WTC11 (cell line): ENCODE data around the gene TEX11. TPM values are rescaled to one million over a fixed set of nuclear protein-coding genes. Genes with fewer than 3 reads are reported as not detected.

Source experiments
- ATAC-seq: fragments of 200-7000 bp; cut with Tn5 transposase; 2 replicates; pipeline ENCODE4 v1.10.0; 2021; ENCODE audit warnings: mild to moderate bottlenecking, moderate library complexity
- CTCF ChIA-PET: fragments of 300-600 bp; sonication (Branson Sonifier 250); formaldehyde crosslinking; loops from one replicate; lab custom pipeline; 2021; ENCODE audit warnings: antibody characterized with exemption; lab: Charles Lee
- POLR2A ChIA-PET: fragments of 350-600 bp; sonication (Branson Sonifier 250); formaldehyde crosslinking; loops from one replicate; lab custom pipeline; 2021; ENCODE audit warnings: antibody characterized with exemption; lab: Charles Lee
- DNase-seq: peaks from one replicate; pipeline ENCODE4 v3.0.0; 2021; ENCODE audit warnings: low spot score
- H3K27ac Mint-ChIP-seq: 2 replicates; pipeline ENCODE4 v1.8.0; 2021; ENCODE audit warnings: mixed read lengths
- H3K27me3 Mint-ChIP-seq: 2 replicates; pipeline ENCODE4 v1.8.0; 2021; ENCODE audit warnings: low read depth, mild to moderate bottlenecking, moderate library complexity, mixed read lengths
- H3K36me3 Mint-ChIP-seq: 2 replicates; pipeline ENCODE4 v1.8.0; 2021; ENCODE audit warnings: mixed read lengths
- H3K4me1 Mint-ChIP-seq: 2 replicates; pipeline ENCODE4 v1.8.0; 2022; ENCODE audit warnings: mixed read lengths
- H3K4me3 Mint-ChIP-seq: 2 replicates; pipeline ENCODE4 v1.8.0; 2021; ENCODE audit warnings: mild to moderate bottlenecking, moderate library complexity, mixed read lengths
- H3K9me3 Mint-ChIP-seq: 2 replicates; pipeline ENCODE4 v1.8.0; 2021; ENCODE audit warnings: mixed read lengths
- CREM ChIP-seq: sonication (generic); formaldehyde crosslinking; IDR thresholded peaks from 2 replicates; pipeline ENCODE4 v1.8.1; 2022; ENCODE audit warnings: mild to moderate bottlenecking, missing genetic modification reagents, moderate library complexity
- E2F1 ChIP-seq: sonication (generic); formaldehyde crosslinking; IDR thresholded peaks from 2 replicates; pipeline ENCODE4 v1.8.0; 2022; ENCODE audit warnings: mild to moderate bottlenecking, missing genetic modification reagents
- E2F5 ChIP-seq: sonication (generic); formaldehyde crosslinking; IDR thresholded peaks from 2 replicates; pipeline ENCODE4 v1.8.1; 2022; ENCODE audit warnings: mild to moderate bottlenecking, moderate library complexity, missing genetic modification reagents
- EMX1 ChIP-seq: fragments of 250-450 bp; sonication (Bioruptor Pico); IDR thresholded peaks from 2 replicates; pipeline ENCODE4 v1.8.0; 2021; ENCODE audit warnings: mild to moderate bottlenecking
- IRF1 ChIP-seq: sonication (generic); formaldehyde crosslinking; IDR thresholded peaks from 2 replicates; pipeline ENCODE4 v1.8.0; 2023; ENCODE audit warnings: missing genetic modification reagents
- IRF2 ChIP-seq: sonication (generic); formaldehyde crosslinking; IDR thresholded peaks from 2 replicates; pipeline ENCODE4 v1.8.0; 2022; ENCODE audit warnings: low read depth, missing genetic modification reagents, borderline replicate concordance
- NFE2L1 ChIP-seq: sonication (generic); formaldehyde crosslinking; IDR thresholded peaks from 2 replicates; pipeline ENCODE4 v1.8.1; 2023; ENCODE audit warnings: missing genetic modification reagents
- NFYB ChIP-seq: sonication (generic); formaldehyde crosslinking; conservative IDR thresholded peaks from 2 replicates; pipeline ENCODE4 v1.8.0; 2022; ENCODE audit warnings: low read depth, missing genetic modification reagents
- PRRX2 ChIP-seq: fragments of 250-450 bp; sonication (Bioruptor Pico); IDR thresholded peaks from 2 replicates; pipeline ENCODE4 v1.8.0; 2021; ENCODE audit warnings: mild to moderate bottlenecking
- RELA ChIP-seq: sonication (generic); formaldehyde crosslinking; IDR thresholded peaks from 2 replicates; pipeline ENCODE4 v1.8.1; 2022; ENCODE audit warnings: missing genetic modification reagents, mild to moderate bottlenecking, borderline replicate concordance
- USF2 ChIP-seq: sonication (generic); formaldehyde crosslinking; IDR thresholded peaks from 2 replicates; pipeline ENCODE4 v1.8.1; 2023; ENCODE audit warnings: mild to moderate bottlenecking, missing genetic modification reagents, moderate library complexity
- ZBTB21 ChIP-seq: sonication (generic); formaldehyde crosslinking; IDR thresholded peaks from 2 replicates; pipeline ENCODE4 v1.8.1; 2023; ENCODE audit warnings: mild to moderate bottlenecking, missing genetic modification reagents, borderline replicate concordance
- ZNF232 ChIP-seq: sonication (generic); formaldehyde crosslinking; IDR thresholded peaks from 2 replicates; pipeline ENCODE4 v1.8.0; 2022; ENCODE audit warnings: mild to moderate bottlenecking, missing genetic modification reagents
- ZNF263 ChIP-seq: sonication (generic); formaldehyde crosslinking; IDR thresholded peaks from 2 replicates; pipeline ENCODE4 v1.8.1; 2022; ENCODE audit warnings: low read depth, mild to moderate bottlenecking, moderate library complexity, missing genetic modification reagents
- ZNF423 ChIP-seq: fragments of 250-450 bp; sonication (Bioruptor Pico); IDR thresholded peaks from 2 replicates; pipeline ENCODE4 v2.1.2; 2022; ENCODE audit warnings: mild to moderate bottlenecking, moderate library complexity
- total RNA-seq: library from RNA; stranded (reverse); gene quantifications from 3 replicates; pipeline ENCODE4 v1.2.3, GENCODE V29; 2021
- TF ChIP-seq, protein P1 (sequence below): fragments of 250-450 bp; sonication (Bioruptor Pico); IDR thresholded peaks from 2 replicates; pipeline ENCODE4 v1.9.0; 2021; ENCODE audit warnings: mild to moderate bottlenecking
- TF ChIP-seq, protein P2 (sequence below): fragments of 200-600 bp; IDR thresholded peaks from 2 replicates; pipeline ENCODE4 v1.8.0; 2022; ENCODE audit warnings: antibody characterized with exemption
- TF ChIP-seq, protein P3 (sequence below): sonication (generic); formaldehyde crosslinking; IDR thresholded peaks from 2 replicates; pipeline ENCODE4 v1.8.0; 2022; ENCODE audit warnings: mild to moderate bottlenecking, missing genetic modification reagents
- TF ChIP-seq, protein P4 (sequence below): sonication (generic); formaldehyde crosslinking; IDR thresholded peaks from 2 replicates; pipeline ENCODE4 v1.8.0; 2022; ENCODE audit warnings: missing genetic modification reagents

Gene TEX11
- total RNA-seq, 1 experiment from 2014 or later: 0.31 TPM

DNA sequence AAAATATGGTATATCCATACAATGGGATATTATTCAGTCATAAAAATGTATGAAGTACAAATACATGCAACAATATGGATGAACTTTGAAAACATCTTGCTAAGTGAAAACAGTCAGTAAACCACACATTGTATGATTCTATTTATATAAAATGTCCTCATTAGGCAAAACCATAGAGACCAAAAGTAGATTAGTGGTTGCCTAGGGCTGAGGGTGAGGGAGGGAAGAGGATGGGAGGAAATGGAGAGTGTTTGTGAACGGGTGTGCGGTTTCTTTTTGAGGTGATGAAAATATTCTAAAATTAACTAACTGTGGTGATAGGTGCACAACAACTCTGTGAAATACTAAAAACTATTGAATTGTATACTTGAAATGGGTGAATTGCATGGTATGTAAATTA lies 29.6 kb downstream of the TEX11 start:
- H3K9me3 Mint-ChIP-seq: no peaks in the 10 kb centered on the region
- H3K4me3 Mint-ChIP-seq: no peak overlapping the region
- ChIA-PET CTCF (no interaction called here), POLR2A (no interaction called here)
- no peaks in the 10 kb centered on the region for H3K27me3 Mint-ChIP-seq
- no peak for TF ChIP-seq USF2 (CRISPR knock-in tag)
- TF ChIP-seq E2F1 (CRISPR knock-in tag): no peak
- TF ChIP-seq IRF1 (CRISPR knock-in tag): no peak
- no peak for TF ChIP-seq IRF2
- no peak for TF ChIP-seq RELA (CRISPR knock-in tag)
- TF ChIP-seq NFYB (CRISPR knock-in tag): no peak
- no peak for TF ChIP-seq CREM (CRISPR knock-in tag)
- TF ChIP-seq, protein P1, sequence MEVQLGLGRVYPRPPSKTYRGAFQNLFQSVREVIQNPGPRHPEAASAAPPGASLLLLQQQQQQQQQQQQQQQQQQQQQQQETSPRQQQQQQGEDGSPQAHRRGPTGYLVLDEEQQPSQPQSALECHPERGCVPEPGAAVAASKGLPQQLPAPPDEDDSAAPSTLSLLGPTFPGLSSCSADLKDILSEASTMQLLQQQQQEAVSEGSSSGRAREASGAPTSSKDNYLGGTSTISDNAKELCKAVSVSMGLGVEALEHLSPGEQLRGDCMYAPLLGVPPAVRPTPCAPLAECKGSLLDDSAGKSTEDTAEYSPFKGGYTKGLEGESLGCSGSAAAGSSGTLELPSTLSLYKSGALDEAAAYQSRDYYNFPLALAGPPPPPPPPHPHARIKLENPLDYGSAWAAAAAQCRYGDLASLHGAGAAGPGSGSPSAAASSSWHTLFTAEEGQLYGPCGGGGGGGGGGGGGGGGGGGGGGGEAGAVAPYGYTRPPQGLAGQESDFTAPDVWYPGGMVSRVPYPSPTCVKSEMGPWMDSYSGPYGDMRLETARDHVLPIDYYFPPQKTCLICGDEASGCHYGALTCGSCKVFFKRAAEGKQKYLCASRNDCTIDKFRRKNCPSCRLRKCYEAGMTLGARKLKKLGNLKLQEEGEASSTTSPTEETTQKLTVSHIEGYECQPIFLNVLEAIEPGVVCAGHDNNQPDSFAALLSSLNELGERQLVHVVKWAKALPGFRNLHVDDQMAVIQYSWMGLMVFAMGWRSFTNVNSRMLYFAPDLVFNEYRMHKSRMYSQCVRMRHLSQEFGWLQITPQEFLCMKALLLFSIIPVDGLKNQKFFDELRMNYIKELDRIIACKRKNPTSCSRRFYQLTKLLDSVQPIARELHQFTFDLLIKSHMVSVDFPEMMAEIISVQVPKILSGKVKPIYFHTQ (CRISPR knock-in tag): no peak
- TF ChIP-seq, protein P2, sequence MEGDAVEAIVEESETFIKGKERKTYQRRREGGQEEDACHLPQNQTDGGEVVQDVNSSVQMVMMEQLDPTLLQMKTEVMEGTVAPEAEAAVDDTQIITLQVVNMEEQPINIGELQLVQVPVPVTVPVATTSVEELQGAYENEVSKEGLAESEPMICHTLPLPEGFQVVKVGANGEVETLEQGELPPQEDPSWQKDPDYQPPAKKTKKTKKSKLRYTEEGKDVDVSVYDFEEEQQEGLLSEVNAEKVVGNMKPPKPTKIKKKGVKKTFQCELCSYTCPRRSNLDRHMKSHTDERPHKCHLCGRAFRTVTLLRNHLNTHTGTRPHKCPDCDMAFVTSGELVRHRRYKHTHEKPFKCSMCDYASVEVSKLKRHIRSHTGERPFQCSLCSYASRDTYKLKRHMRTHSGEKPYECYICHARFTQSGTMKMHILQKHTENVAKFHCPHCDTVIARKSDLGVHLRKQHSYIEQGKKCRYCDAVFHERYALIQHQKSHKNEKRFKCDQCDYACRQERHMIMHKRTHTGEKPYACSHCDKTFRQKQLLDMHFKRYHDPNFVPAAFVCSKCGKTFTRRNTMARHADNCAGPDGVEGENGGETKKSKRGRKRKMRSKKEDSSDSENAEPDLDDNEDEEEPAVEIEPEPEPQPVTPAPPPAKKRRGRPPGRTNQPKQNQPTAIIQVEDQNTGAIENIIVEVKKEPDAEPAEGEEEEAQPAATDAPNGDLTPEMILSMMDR: no peak
- TF ChIP-seq ZNF263 (CRISPR knock-in tag): no peak
- TF ChIP-seq ZNF423 (CRISPR knock-in tag): no peak
- no peak for TF ChIP-seq ZNF232 (CRISPR knock-in tag)
- TF ChIP-seq NFE2L1 (CRISPR knock-in tag): no peak
- no peak for TF ChIP-seq PRRX2 (CRISPR knock-in tag)
- TF ChIP-seq E2F5: no peak
- TF ChIP-seq, protein P3, sequence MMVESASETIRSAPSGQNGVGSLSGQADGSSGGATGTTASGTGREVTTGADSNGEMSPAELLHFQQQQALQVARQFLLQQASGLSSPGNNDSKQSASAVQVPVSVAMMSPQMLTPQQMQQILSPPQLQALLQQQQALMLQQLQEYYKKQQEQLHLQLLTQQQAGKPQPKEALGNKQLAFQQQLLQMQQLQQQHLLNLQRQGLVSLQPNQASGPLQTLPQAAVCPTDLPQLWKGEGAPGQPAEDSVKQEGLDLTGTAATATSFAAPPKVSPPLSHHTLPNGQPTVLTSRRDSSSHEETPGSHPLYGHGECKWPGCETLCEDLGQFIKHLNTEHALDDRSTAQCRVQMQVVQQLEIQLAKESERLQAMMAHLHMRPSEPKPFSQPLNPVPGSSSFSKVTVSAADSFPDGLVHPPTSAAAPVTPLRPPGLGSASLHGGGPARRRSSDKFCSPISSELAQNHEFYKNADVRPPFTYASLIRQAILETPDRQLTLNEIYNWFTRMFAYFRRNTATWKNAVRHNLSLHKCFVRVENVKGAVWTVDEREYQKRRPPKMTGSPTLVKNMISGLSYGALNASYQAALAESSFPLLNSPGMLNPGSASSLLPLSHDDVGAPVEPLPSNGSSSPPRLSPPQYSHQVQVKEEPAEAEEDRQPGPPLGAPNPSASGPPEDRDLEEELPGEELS (CRISPR knock-in tag): no peak
- TF ChIP-seq, protein P4, sequence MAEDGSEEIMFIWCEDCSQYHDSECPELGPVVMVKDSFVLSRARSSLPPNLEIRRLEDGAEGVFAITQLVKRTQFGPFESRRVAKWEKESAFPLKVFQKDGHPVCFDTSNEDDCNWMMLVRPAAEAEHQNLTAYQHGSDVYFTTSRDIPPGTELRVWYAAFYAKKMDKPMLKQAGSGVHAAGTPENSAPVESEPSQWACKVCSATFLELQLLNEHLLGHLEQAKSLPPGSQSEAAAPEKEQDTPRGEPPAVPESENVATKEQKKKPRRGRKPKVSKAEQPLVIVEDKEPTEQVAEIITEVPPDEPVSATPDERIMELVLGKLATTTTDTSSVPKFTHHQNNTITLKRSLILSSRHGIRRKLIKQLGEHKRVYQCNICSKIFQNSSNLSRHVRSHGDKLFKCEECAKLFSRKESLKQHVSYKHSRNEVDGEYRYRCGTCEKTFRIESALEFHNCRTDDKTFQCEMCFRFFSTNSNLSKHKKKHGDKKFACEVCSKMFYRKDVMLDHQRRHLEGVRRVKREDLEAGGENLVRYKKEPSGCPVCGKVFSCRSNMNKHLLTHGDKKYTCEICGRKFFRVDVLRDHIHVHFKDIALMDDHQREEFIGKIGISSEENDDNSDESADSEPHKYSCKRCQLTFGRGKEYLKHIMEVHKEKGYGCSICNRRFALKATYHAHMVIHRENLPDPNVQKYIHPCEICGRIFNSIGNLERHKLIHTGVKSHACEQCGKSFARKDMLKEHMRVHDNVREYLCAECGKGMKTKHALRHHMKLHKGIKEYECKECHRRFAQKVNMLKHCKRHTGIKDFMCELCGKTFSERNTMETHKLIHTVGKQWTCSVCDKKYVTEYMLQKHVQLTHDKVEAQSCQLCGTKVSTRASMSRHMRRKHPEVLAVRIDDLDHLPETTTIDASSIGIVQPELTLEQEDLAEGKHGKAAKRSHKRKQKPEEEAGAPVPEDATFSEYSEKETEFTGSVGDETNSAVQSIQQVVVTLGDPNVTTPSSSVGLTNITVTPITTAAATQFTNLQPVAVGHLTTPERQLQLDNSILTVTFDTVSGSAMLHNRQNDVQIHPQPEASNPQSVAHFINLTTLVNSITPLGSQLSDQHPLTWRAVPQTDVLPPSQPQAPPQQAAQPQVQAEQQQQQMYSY (CRISPR knock-in tag): no peak
- TF ChIP-seq ZBTB21 (CRISPR knock-in tag): no peak
- TF ChIP-seq EMX1: no peak
- no peaks in the 10 kb centered on the region for H3K36me3 Mint-ChIP-seq
- H3K27ac Mint-ChIP-seq: no peak overlapping the region
- H3K4me1 Mint-ChIP-seq: no peaks in the 10 kb centered on the region
- ATAC-seq (no peak), DNase-seq (no peak)
